Loucy (cell line): ENCODE measurements around the gene SPANXN3.

Experiments
- CTCF ChIP-seq: fragments of 200-600 bp; sonication (generic); conservative IDR thresholded peaks from 2 replicates; pipeline ENCODE4 v1.5.1; 2014; ENCODE audit warnings: mild to moderate bottlenecking, antibody characterized with exemption, low read length
- EZH2phosphoT487 ChIP-seq: fragments of 200-600 bp; IDR thresholded peaks from 2 replicates; pipeline ENCODE4 v1.6.1; 2018; ENCODE audit warnings: antibody characterized with exemption, mild to moderate bottlenecking, moderate library complexity, borderline replicate concordance

- TF ChIP-seq EZH2phosphoT487 (no peak), CTCF (no peak)
These were observed 18.9 kb upstream of the SPANXN3 start for GRCh38 chrX:143536176-143536575.
